AG04450 (cell line): ENCODE measurements around the gene PAGR1. TPM values are rescaled to one million over a fixed set of nuclear protein-coding genes. Genes with fewer than 3 reads are reported as not detected.

Source experiments
- CTCF ChIA-PET: fragments of 300-600, 350-600 bp; formaldehyde crosslinking; extraction: SDS; loops from one replicate; lab custom pipeline; 2022; ENCODE audit warnings: antibody characterized with exemption, inconsistent platforms; lab: Charles Lee
- POLR2A ChIA-PET: fragments of 350-600 bp; formaldehyde crosslinking; extraction: SDS; loops from one replicate; lab custom pipeline; 2021; ENCODE audit warnings: antibody characterized with exemption, inconsistent platforms; lab: Yijun Ruan, JAX
- DNase-seq: peaks from one replicate; pipeline ENCODE4 v3.0.0-alpha.2; 2011; ENCODE audit warnings: low read depth, low spot score
- H3K27ac ChIP-seq: one replicate; pipeline ENCODE4 v1.5.1; 2012; ENCODE audit warnings: low read depth, low read length, control low read depth
- H3K27me3 ChIP-seq: one replicate; pipeline ENCODE4 v1.6.0; 2012; ENCODE audit warnings: low read length; ENCODE audit not compliant: control insufficient read depth, insufficient read depth
- H3K4me3 ChIP-seq: 2 replicates; pipeline ENCODE4 v1.5.1; 2011; ENCODE audit warnings: mild to moderate bottlenecking, low read depth, low read length, control low read depth
- H3K9me3 ChIP-seq: 2 replicates; pipeline ENCODE4 v1.5.1; 2012; ENCODE audit warnings: low read length; ENCODE audit not compliant: control insufficient read depth, insufficient read depth
- CTCF ChIP-seq: IDR thresholded peaks from 2 replicates; pipeline ENCODE4 v1.5.1; 2011; ENCODE audit warnings: low read depth, low read length, control low read depth, inconsistent platforms
- polyA plus RNA-seq: library from polyadenylated mRNA; depleted of rRNA; stranded (reverse); fragments of >200 nt; gene quantifications from 2 replicates; pipeline ENCODE4 v1.2.3, GENCODE V29; 2011

PAGR1 gene
- polyA plus RNA-seq, 1 experiment, result 14.5 TPM

- CTCF ChIA-PET, result no interaction called here
- peak overlapping the region; percentile 83 for H3K4me3 ChIP-seq
- TF ChIP-seq CTCF, result no peak
These were observed 1.4 kb upstream of the PAGR1 start for GRCh38 chr16:29814592-29814991.

GRCh38 chr16:29815032-29815721 is 775 bp upstream of the PAGR1 start:
- Histone ChIP-seq H3K9me3 (no peaks in the 10 kb centered on the region; the same call in 1 of the 2 replicates), H3K27ac (peak overlapping the region; percentile 80), H3K27me3 (no peaks in the 10 kb centered on the region), H3K4me3 (peak overlapping the region; percentile 83)
- TF ChIP-seq CTCF, result no peak
- DNase-seq, result no peak
- CTCF ChIA-PET, result interaction anchor here (0.6 to 5.6 kb wide), 10 partner anchors 7 to 136 kb away, joined by 3 to 41 read pairs (median 6); no protein-coding TSS in a partner anchor
- POLR2A ChIA-PET, result interaction anchor here (0.6 to 2.3 kb wide), 10 partner anchors 8 to 835 kb away, joined by 3 to 14 read pairs (median 6); partner anchors contain the start of genes ALDOA, ASPHD1, KCTD13 and KIF22

More at GRCh38 chr16:29814592-29814991, 1.4 kb upstream of the PAGR1 start:
- no peak for DNase-seq
- POLR2A ChIA-PET, result no interaction called here
- Histone ChIP-seq H3K27me3 (no peaks in the 10 kb centered on the region), H3K9me3 (no peaks in the 10 kb centered on the region; the same call in 1 of the 2 replicates), H3K27ac (peak overlapping the region; percentile 11)

- H3K27ac ChIP-seq, result peak overlapping the region; percentile 80
- ChIA-PET CTCF (interaction anchor here (0.7 to 5.6 kb wide), 3 partner anchors 9 to 85 kb away, joined by 3 to 41 read pairs (median 13); no protein-coding TSS in a partner anchor), POLR2A (interaction anchor here (0.5 to 2.3 kb wide), 6 partner anchors 9 to 288 kb away, joined by 4 to 14 read pairs (median 8); partner anchors contain the start of gene KIF22)
- H3K4me3 ChIP-seq, result peak overlapping the region; percentile 83
- TF ChIP-seq CTCF, result peak; percentile 37
- no peaks in the 10 kb centered on the region; the same call in 1 of the 2 replicates for H3K9me3 ChIP-seq
- DNase-seq, result no peak
- H3K27me3 ChIP-seq, result no peaks in the 10 kb centered on the region
These were observed 916 bp downstream of the PAGR1 start for GRCh38 chr16:29816694-29817441.

- no peaks in the 10 kb centered on the region for H3K27me3 ChIP-seq
- no peak overlapping the region for H3K4me3 ChIP-seq
- POLR2A ChIA-PET, result interaction anchor here (0.6 to 0.7 kb wide), 2 partner anchors 18 to 204 kb away, joined by 3 to 11 read pairs; no protein-coding TSS in a partner anchor
- DNase-seq, result no peak
- TF ChIP-seq CTCF, result no peak
- CTCF ChIA-PET, result interaction anchor here (1.1 to 5.6 kb wide), 2 partner anchors 11 to 30 kb away, joined by 4 to 41 read pairs; no protein-coding TSS in a partner anchor
- H3K9me3 ChIP-seq, result no peaks in the 10 kb centered on the region; the same call in 1 of the 2 replicates
- H3K27ac ChIP-seq, result no peak overlapping the region
These were observed 2.1 kb downstream of the PAGR1 start for GRCh38 chr16:29818082-29818481.
